RWPE1 (cell line): Measurements from ENCODE around the gene WDR45B.

ENCODE experiments used
- CTCF ChIA-PET: fragments of 350-600 bp; sonication (Branson Sonifier 250); formaldehyde crosslinking; extraction: SDS; loops from one replicate; lab custom pipeline; 2021; lab: Yijun Ruan, JAX
- POLR2A ChIA-PET: fragments of 400-600 bp; formaldehyde crosslinking; extraction: SDS; loops from one replicate; lab custom pipeline; 2020; ENCODE audit warnings: antibody characterized with exemption; ENCODE audit not compliant: low non-redundant PET; lab: Yijun Ruan, JAX
- DNase-seq: peaks from one replicate; pipeline ENCODE4 v3.0.0; 2012; ENCODE audit warnings: low spot score
- H3K27ac ChIP-seq: fragments of 450-650 bp; 2 replicates; pipeline ENCODE4 v1.5.1; 2017
- TF ChIP-seq, protein P1 (sequence below): fragments of 450-650 bp; conservative IDR thresholded peaks from 2 replicates; pipeline ENCODE4 v1.5.1; 2017; ENCODE audit warnings: low read depth, mild to moderate bottlenecking

Gene WDR45B

DNA sequence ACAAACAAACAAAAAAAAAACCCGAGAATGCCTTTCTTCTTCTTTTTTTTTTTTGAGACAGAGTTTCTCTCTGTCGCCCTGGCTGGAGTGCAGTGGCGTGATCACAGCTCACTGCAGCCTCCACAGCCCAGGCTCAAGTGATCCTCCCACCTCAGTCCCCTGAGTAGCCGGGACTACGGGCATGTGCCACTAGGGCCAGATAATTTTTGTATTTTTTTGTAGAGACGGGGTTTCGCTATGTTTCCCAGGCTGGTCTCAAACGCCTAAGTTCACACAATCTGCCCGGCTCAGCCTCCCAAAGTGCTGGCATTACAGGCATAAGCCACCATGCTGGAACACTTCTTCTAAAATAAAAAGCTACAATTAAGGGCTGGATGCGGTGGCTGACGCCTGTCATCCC, 17.0 kb upstream of the WDR45B start:
- ChIA-PET POLR2A (no interaction called here), CTCF (interaction anchor here (1.1 kb wide), 1 partner anchor 43 kb away, joined by 4 read pairs; no protein-coding TSS in a partner anchor)
- no peak for DNase-seq
- H3K27ac ChIP-seq: no peak overlapping the region; the same call in 1 of the 2 replicates
- TF ChIP-seq, protein P1, sequence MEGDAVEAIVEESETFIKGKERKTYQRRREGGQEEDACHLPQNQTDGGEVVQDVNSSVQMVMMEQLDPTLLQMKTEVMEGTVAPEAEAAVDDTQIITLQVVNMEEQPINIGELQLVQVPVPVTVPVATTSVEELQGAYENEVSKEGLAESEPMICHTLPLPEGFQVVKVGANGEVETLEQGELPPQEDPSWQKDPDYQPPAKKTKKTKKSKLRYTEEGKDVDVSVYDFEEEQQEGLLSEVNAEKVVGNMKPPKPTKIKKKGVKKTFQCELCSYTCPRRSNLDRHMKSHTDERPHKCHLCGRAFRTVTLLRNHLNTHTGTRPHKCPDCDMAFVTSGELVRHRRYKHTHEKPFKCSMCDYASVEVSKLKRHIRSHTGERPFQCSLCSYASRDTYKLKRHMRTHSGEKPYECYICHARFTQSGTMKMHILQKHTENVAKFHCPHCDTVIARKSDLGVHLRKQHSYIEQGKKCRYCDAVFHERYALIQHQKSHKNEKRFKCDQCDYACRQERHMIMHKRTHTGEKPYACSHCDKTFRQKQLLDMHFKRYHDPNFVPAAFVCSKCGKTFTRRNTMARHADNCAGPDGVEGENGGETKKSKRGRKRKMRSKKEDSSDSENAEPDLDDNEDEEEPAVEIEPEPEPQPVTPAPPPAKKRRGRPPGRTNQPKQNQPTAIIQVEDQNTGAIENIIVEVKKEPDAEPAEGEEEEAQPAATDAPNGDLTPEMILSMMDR: no peak

DNA sequence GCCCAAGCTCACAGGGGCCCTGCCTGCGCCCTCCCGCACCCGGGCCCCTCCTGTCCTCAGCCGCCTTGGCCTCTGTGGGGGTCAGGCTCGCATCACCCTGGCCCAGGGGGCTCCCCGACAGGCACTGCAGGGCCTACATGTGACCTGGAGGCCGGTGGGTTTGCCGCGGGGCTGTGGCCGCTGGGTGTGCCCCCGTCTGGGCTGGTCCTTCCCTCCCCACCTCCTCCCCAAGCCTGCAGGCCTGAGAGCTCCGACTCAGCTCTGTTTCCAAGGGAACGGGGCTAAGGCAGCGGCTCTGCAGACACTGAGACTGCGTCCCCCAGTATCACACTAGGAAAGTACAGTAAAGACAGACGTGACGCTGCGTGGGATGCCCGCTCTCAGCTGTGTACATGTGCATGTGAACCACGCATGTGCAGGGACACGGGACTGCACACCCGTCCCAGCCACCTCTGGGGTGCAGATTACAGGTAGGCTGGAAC, 16.5 kb upstream of the WDR45B start:
- TF ChIP-seq, protein P1: no peak
- ChIA-PET POLR2A (no interaction called here), CTCF (interaction anchor here (1.1 kb wide), 1 partner anchor 43 kb away, joined by 4 read pairs; no protein-coding TSS in a partner anchor)
- no peak for DNase-seq
- no peak overlapping the region; the same call in 1 of the 2 replicates for H3K27ac ChIP-seq

DNA sequence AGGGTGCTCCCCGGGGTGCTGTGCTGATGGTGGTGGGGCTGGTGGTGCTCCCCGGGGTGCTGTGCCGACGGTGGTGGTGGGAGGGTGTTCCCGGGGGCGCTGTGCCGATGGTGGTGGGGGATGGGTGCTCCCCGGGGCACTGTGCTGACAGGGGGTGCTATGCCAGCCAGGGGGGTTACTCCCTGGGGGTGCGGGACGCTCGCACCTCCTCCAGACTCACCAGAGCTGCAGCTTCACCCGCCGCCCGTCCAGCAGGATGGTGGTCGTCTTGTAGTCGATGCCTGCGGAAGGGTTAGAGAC, 16.0 kb upstream of the WDR45B start:
- TF ChIP-seq, protein P1: no peak
- DNase-seq: no peak
- ChIA-PET POLR2A (interaction anchor here (0.8 kb wide), 1 partner anchor 15 kb away, joined by 4 read pairs; no protein-coding TSS in a partner anchor), CTCF (interaction anchor here (1.1 kb wide), 1 partner anchor 44 kb away, joined by 4 read pairs; no protein-coding TSS in a partner anchor)
- H3K27ac ChIP-seq: no peak overlapping the region

- no peak for DNase-seq
- POLR2A ChIA-PET: interaction anchor here (0.8 kb wide), 1 partner anchor 16 kb away, joined by 4 read pairs; no protein-coding TSS in a partner anchor
- no peak overlapping the region for H3K27ac ChIP-seq
- CTCF ChIA-PET: interaction anchor here (0.6 kb wide), 2 partner anchors 62 to 644 kb away, joined by 3 read pairs; no protein-coding TSS in a partner anchor
- TF ChIP-seq, protein P1: no peak
Measured at GRCh38 chr17:82663381-82664275, 15.4 kb upstream of the WDR45B start.

DNA sequence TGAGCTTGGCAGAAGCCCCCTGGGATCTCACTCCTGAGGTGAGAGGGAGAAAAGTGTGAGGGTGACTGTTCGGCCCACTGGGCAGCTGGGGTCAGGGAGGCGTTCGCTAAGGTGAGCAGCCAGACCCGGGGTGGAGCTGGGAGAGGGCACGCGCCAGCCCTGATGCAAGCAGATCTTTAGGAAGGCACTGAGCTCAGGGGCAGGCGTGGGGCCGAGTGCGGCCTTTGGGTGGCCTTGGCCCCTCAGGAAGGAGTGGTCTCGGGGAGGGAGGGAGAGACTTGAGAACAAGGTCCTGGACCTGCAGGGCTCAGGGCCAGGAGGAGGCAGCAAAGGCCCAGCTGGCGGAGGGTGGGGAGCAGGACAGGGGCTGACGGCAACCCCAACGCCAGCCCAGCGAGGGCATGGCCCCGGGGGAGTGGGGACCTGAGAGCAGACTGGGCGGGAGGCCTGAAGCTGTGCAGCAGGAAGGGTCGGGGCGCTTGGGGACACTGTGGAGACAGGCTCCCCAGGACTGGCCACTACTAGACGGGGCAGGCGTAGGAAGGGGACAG, 14.5 kb upstream of the WDR45B start:
- POLR2A ChIA-PET: no interaction called here

More for the DNA sequence above, 14.5 kb upstream of the WDR45B start:
- no peak for DNase-seq
- TF ChIP-seq, protein P1: no peak
- H3K27ac ChIP-seq: no peak overlapping the region
- CTCF ChIA-PET: interaction anchor here (0.6 kb wide), 1 partner anchor 63 kb away, joined by 3 read pairs; no protein-coding TSS in a partner anchor
